RPMI7951 (cell line): ENCODE data around the gene ARID4A. TPM values are rescaled to one million over a fixed set of nuclear protein-coding genes. Genes with fewer than 3 reads are reported as not detected.
"Not testable (repeated sequence)": the region's sequence is repeated elsewhere in the genome, so short reads cannot be mapped to it uniquely, and the experiment has no call there.

Source experiments
- DNase-seq: peaks from one replicate; pipeline ENCODE4 v3.0.0-alpha.2; 2012; ENCODE audit warnings: low read depth
- total RNA-seq: library from RNA; depleted of rRNA; stranded (reverse); fragments of >200 nt; shearing (Covaris generic); gene quantifications from 2 replicates; pipeline ENCODE4 v1.2.3, GENCODE V29; 2014

Gene ARID4A
- total RNA-seq, 1 experiment from 2014 or later: 5.9 TPM

GRCh38 chr14:58294201-58294600 lies 4.2 kb upstream of the ARID4A start:
- DNase-seq: no peak

GRCh38 chr14:58296726-58297125 lies 1.6 kb upstream of the ARID4A start:
- DNase-seq: peak; percentile 16

- DNase-seq: no peak
These were observed 968 bp upstream of the ARID4A start for GRCh38 chr14:58297412-58297761.

- peak; percentile 100 for DNase-seq
These were observed 436 bp upstream of the ARID4A start for GRCh38 chr14:58297762-58298476.

- DNase-seq: peak; percentile 5
These were observed 1.3 kb downstream of the ARID4A start for GRCh38 chr14:58299401-58300330.

- DNase-seq: no peak
These were observed 3.1 kb downstream of the ARID4A start for GRCh38 chr14:58301416-58301815.

- no peak for DNase-seq
These were observed 7.4 kb downstream of the ARID4A start for GRCh38 chr14:58305730-58306129.

GRCh38 chr14:58307597-58308316 lies 9.4 kb downstream of the ARID4A start:
- DNase-seq: no peak

GRCh38 chr14:58309086-58309485 lies 10.7 kb downstream of the ARID4A start:
- DNase-seq: no peak

GRCh38 chr14:58313699-58314098 lies 15.3 kb downstream of the ARID4A start:
- DNase-seq: no peak

- no peak for DNase-seq
These were observed 17.3 kb downstream of the ARID4A start for GRCh38 chr14:58315606-58316005.

- DNase-seq: no peak
These were observed 28.7 kb downstream of the ARID4A start for GRCh38 chr14:58327019-58327418.

GRCh38 chr14:58331111-58331510 lies 32.8 kb downstream of the ARID4A start:
- DNase-seq: peak; percentile 95

GRCh38 chr14:58332561-58332960 lies 34.2 kb downstream of the ARID4A start:
- no peak for DNase-seq

GRCh38 chr14:58339666-58340065 lies 41.3 kb downstream of the ARID4A start:
- DNase-seq: not testable (repeated sequence)

- no peak for DNase-seq
These were observed 42.9 kb downstream of the ARID4A start for GRCh38 chr14:58341152-58341748.

- not testable (repeated sequence) for DNase-seq
These were observed 45.2 kb downstream of the ARID4A start for GRCh38 chr14:58343535-58343934.

- peak; percentile 2 for DNase-seq
These were observed 55.4 kb downstream of the ARID4A start for GRCh38 chr14:58353516-58354299.

- no peak for DNase-seq
These were observed 56.5 kb downstream of the ARID4A start for GRCh38 chr14:58354808-58355207.

- DNase-seq: no peak
These were observed 57.9 kb downstream of the ARID4A start for GRCh38 chr14:58356268-58356667.

- not testable (repeated sequence) for DNase-seq
These were observed 63.9 kb downstream of the ARID4A start for GRCh38 chr14:58362272-58362671.
